ENCODE measurements around the gene CCDC7.

GRCh38 chr10:32538256-32538655 lies 92.3 kb downstream of the CCDC7 start:
- TF ChIP-seq CTCF (conservative IDR thresholded peaks at IDR 0.05; ENCODE audit: low read depth in 2 of 2): no peak
- TF ChIP-seq POLR2AphosphoS5 (IDR thresholded peaks at IDR 0.05; ENCODE audit: low read depth): no peak
- no peak for TF ChIP-seq CREB1 (CRISPR knock-in tag; IDR thresholded peaks at IDR 0.05; ENCODE audit: low read depth)
- no peak for TF ChIP-seq JUNB (IDR thresholded peaks at IDR 0.05; ENCODE audit: unreplicated experiment)
- TF ChIP-seq REST (IDR thresholded peaks at IDR 0.05; ENCODE audit: unreplicated experiment): no peak
- no peak for TF ChIP-seq EZH2 (IDR thresholded peaks at IDR 0.05; ENCODE audit: low read depth, unreplicated experiment)
- TF ChIP-seq EZH2phosphoT487 (IDR thresholded peaks at IDR 0.05; ENCODE audit: unreplicated experiment): no peak
- no peak for TF ChIP-seq ZNF331 (CRISPR knock-in tag; IDR thresholded peaks at IDR 0.05; ENCODE audit: low read depth)
- no peak for TF ChIP-seq ETS1 (IDR thresholded peaks at IDR 0.05)
- no peak for TF ChIP-seq NANOG (IDR thresholded peaks at IDR 0.05; ENCODE audit: borderline replicate concordance)
- no peak for TF ChIP-seq STAT1 (IDR thresholded peaks at IDR 0.05; ENCODE audit: unreplicated experiment)

Measured in GM23338 (cell line).